GM12878 (cell line): ENCODE results near the gene TAX1BP1. TPM values are rescaled to one million over a fixed set of nuclear protein-coding genes. Genes with fewer than 3 reads are reported as not detected.

Experiments
- ATAC-seq: fragments of 200-7000 bp; cut with Tn5 transposase; 3 replicates; pipeline ENCODE4 v1.9.1; 2020; ENCODE audit warnings: mild to moderate bottlenecking, moderate library complexity
- BruUV-seq: library from RNA; stranded (reverse); fragments of 400-500 nt; replicated peaks from 2 replicates; lab custom pipeline; 2021; lab: Mats Ljungman, UMichigan
- CTCF ChIA-PET: fragments of 300-600 bp; sonication (Branson Sonifier 250); formaldehyde crosslinking; extraction: SDS; loops from one replicate; lab custom pipeline; 2021; ENCODE audit warnings: inconsistent platforms; lab: Yijun Ruan, JAX
- POLR2A ChIA-PET: fragments of 350-600 bp; formaldehyde crosslinking; extraction: SDS; loops from one replicate; lab custom pipeline; 2021; ENCODE audit warnings: inconsistent platforms; lab: Charles Lee
- RAD21 ChIA-PET: fragments of 300-600 bp; sonication (Branson Sonifier 250); formaldehyde crosslinking; loops from one replicate; lab custom pipeline; 2023; ENCODE audit warnings: antibody characterized with exemption; ENCODE audit not compliant: unreplicated experiment; lab: Charles Lee
- SMC1A ChIA-PET: fragments of 300-600 bp; sonication (Branson Sonifier 250); formaldehyde crosslinking; loops from one replicate; lab custom pipeline; 2023; ENCODE audit not compliant: unreplicated experiment, uncharacterized antibody; lab: Charles Lee
- DNase-seq: peaks from one replicate; pipeline ENCODE4 v3.0.0-alpha.2; 2011; ENCODE audit warnings: low read depth, low spot score
- FAIRE-seq: peaks from 3 replicates; lab custom pipeline; 2011; peaks lifted over from hg19 to GRCh38; lab: Jason Lieb, UNC
- H2AFZ ChIP-seq: 2 replicates; pipeline ENCODE4 v1.6.0; 2011; ENCODE audit warnings: low read depth, low read length, control low read depth; ENCODE audit not compliant: control insufficient read depth
- H3K27ac ChIP-seq: 2 replicates; pipeline ENCODE4 v1.5.1; 2011; ENCODE audit warnings: control low read depth; ENCODE audit not compliant: control insufficient read depth, insufficient read depth
- H3K27me3 ChIP-seq, 2 experiments: replicated peaks in 1 of 2; 2 replicates each; pipeline versions ENCODE4 v1.6.0 to v1.6.1; 2011; ENCODE audit warnings: low read length in 1 of 2; ENCODE audit not compliant: control insufficient read depth in 2 of 2, insufficient read depth in 2 of 2
- H3K36me3 ChIP-seq, 2 experiments: 2 replicates each; pipeline ENCODE4 v1.5.1; 2011; ENCODE audit warnings: low read length in 1 of 2; ENCODE audit not compliant: control insufficient read depth in 2 of 2, insufficient read depth in 2 of 2
- H3K4me1 ChIP-seq: 2 replicates; pipeline ENCODE4 v1.6.1; 2011; ENCODE audit warnings: mild to moderate bottlenecking, low read length, moderate library complexity, mixed read lengths; ENCODE audit not compliant: control insufficient read depth, insufficient read depth
- H3K4me2 ChIP-seq: 2 replicates; pipeline ENCODE4 v1.6.0; 2011; ENCODE audit warnings: control low read depth; ENCODE audit not compliant: control insufficient read depth, insufficient read depth
- H3K4me3 ChIP-seq: fragments of 200-600 bp; sonication (generic); 2 replicates; pipeline ENCODE4 v1.5.1; 2016
- H3K79me2 ChIP-seq: 2 replicates; pipeline ENCODE4 v1.6.0; 2011; ENCODE audit warnings: low read length; ENCODE audit not compliant: control insufficient read depth, insufficient read depth
- H3K9ac ChIP-seq: 2 replicates; pipeline ENCODE4 v1.8.0; 2011; ENCODE audit warnings: low read length, control low read depth, mixed read lengths; ENCODE audit not compliant: control insufficient read depth, insufficient read depth
- H3K9me3 ChIP-seq: replicated peaks from 3 replicates; pipeline ENCODE4 v1.5.1; 2011; ENCODE audit warnings: mild to moderate bottlenecking, low read length; ENCODE audit not compliant: control insufficient read depth, insufficient read depth
- H4K20me1 ChIP-seq: 2 replicates; pipeline ENCODE4 v1.6.0; 2011; ENCODE audit not compliant: control insufficient read depth, insufficient read depth
- BACH1 ChIP-seq: fragments of 450-650 bp; IDR thresholded peaks from 2 replicates; pipeline ENCODE4 v1.6.1; 2017; ENCODE audit warnings: mild to moderate bottlenecking, borderline replicate concordance
- BCL11A ChIP-seq: IDR thresholded peaks from 2 replicates; pipeline ENCODE4 v1.6.1; 2011; ENCODE audit warnings: low read depth, low read length
- JUND ChIP-seq: IDR thresholded peaks from 2 replicates; pipeline ENCODE4 v1.6.1; 2012; ENCODE audit warnings: low read depth, mild to moderate bottlenecking, low read length, improper control_type of control experiment, moderate library complexity
- KDM1A ChIP-seq: fragments of 200-600 bp; sonication (generic); IDR thresholded peaks from 2 replicates; pipeline ENCODE4 v1.6.1; 2016; ENCODE audit warnings: borderline replicate concordance
- MTA2 ChIP-seq: fragments of 450-650 bp; IDR thresholded peaks from 2 replicates; pipeline ENCODE4 v1.6.1; 2016; ENCODE audit warnings: low read depth, mild to moderate bottlenecking, moderate library complexity
- POLR2AphosphoS2 ChIP-seq: IDR thresholded peaks from 2 replicates; pipeline ENCODE4 v1.6.1; 2011; ENCODE audit warnings: low read depth, mild to moderate bottlenecking, low read length, improper control_type of control experiment, moderate library complexity
- RELA ChIP-seq: fragments of 450-650 bp; IDR thresholded peaks from 2 replicates; pipeline ENCODE4 v1.8.0; 2014; ENCODE audit warnings: borderline replicate concordance; ENCODE audit not compliant: partially characterized antibody
- SIN3A ChIP-seq: IDR thresholded peaks from 2 replicates; pipeline ENCODE4 v1.6.1; 2012; ENCODE audit warnings: low read depth, low read length, improper control_type of control experiment
- ZZZ3 ChIP-seq: IDR thresholded peaks from 2 replicates; pipeline ENCODE4 v1.6.1; 2011; ENCODE audit warnings: low read depth; ENCODE audit not compliant: control insufficient read depth, insufficient read length
- WGBS: methylation state at CpG from one replicate; pipeline ENCODE4 v1.1.6; 2016; ENCODE audit warnings: low lambda C conversion rate; ENCODE audit not compliant: insufficient replicate concordance, insufficient coverage; ENCODE audit errors: missing lambda C conversion rate; 5-methylcytosine and 5-hydroxymethylcytosine counted together
- in situ Hi-C: fragments of 300-500 bp; cut with MboI; formaldehyde crosslinking; loops from 9 replicates; pipeline ENCODE4 v1.14.3; 2018; ENCODE audit warnings: mixed read lengths
- intact Hi-C: fragments of 100-400 bp; cut with micrococcal nuclease; formaldehyde crosslinking; loops from one replicate; pipeline ENCODE4 v1.14.2; 2022; ENCODE audit not compliant: unreplicated experiment
- polyA plus RNA-seq, 11 experiments: library from polyadenylated mRNA; depleted of rRNA in 4 of 11; unstranded in 6 of 11; stranded (reverse) in 5 of 11; fragments of >200 nt; fragmentation: Nextera tagmentation in 4 of 11; fragmentation: Illumina TruSeq in 1 of 11; extraction: Ambion mirVana in 4 of 11; extraction: Trizol in 1 of 11; gene quantifications; 1 replicate in 1 of 11; 2 replicates in 10 of 11; pipeline versions ENCODE4 v1.2.1 to v1.2.3, GENCODE V29; 2011 to 2016; ENCODE audit warnings: inconsistent platforms in 2 of 11, missing spikeins in 2 of 11, low read depth in 1 of 11
- total RNA-seq, 4 experiments: library from RNA; depleted of rRNA in 3 of 4; stranded (reverse); fragments of >200 nt in 3 of 4; fragmentation: Illumina TruSeq in 1 of 4; extraction: Trizol in 1 of 4; gene quantifications; 2 replicates each; pipeline versions ENCODE4 v1.2.1 to v1.2.3, GENCODE V29; 2013 to 2021
- TF ChIP-seq, protein P1 (sequence below): IDR thresholded peaks from 2 replicates; pipeline ENCODE4 v1.6.1; 2012; ENCODE audit warnings: low read depth, low read length, improper control_type of control experiment
- TF ChIP-seq, protein P2 (sequence below): IDR thresholded peaks from 2 replicates; pipeline ENCODE4 v1.6.1; 2012; ENCODE audit warnings: low read depth, low read length, improper control_type of control experiment

Gene TAX1BP1
- total and polyA plus RNA-seq, 10 of the 15 experiments (the other 5 are each of a cell fraction or from before 2014, with no cell fraction given), result 30.8 to 105 (median 52.0) TPM

DNA sequence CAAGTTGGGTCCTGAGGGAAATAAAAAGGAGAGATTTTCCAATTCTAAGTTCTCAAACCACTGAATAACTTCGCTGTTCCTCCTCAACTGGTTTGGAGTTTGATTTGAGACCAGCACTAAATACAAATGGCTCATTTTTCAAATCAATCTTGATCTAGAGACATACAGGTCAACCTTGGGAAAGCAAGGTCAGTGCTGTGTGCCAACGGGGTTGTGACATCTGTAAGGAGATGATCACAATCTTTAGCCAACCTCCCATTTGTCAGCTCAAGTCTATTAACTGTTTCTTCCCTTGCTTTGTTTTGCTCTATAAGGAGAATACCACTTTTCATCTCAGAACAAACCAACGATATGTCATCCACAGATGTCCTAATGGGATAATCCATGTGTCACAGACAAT, 131.1 kb downstream of the TAX1BP1 start:
- H3K27ac ChIP-seq, result no peak overlapping the region
- SMC1A ChIA-PET, result no interaction called here
- no peaks in the 10 kb centered on the region for H3K9me3 ChIP-seq
- intact Hi-C loops, result no loop called here
- ATAC-seq, result no peak
- CTCF ChIA-PET, result interaction anchor here (0.9 kb wide), 1 partner anchor 211 kb away, joined by 3 read pairs; no protein-coding TSS in a partner anchor
- H4K20me1 ChIP-seq, result no peaks in the 10 kb centered on the region
- no peaks in the 10 kb centered on the region for H3K36me3 ChIP-seq
- no peak overlapping the region for H3K4me2 ChIP-seq
- H3K27me3 ChIP-seq, result no peaks in the 10 kb centered on the region; a peak in 1 of 4 replicates
- BruUV-seq, result no TSS peak
- POLR2A ChIA-PET, result no interaction called here
- no peak for TF ChIP-seq POLR2AphosphoS2
- TF ChIP-seq JUND, result no peak
- no peak for TF ChIP-seq BACH1
- TF ChIP-seq ZZZ3, result no peak
- TF ChIP-seq MTA2, result no peak
- TF ChIP-seq, protein P1, sequence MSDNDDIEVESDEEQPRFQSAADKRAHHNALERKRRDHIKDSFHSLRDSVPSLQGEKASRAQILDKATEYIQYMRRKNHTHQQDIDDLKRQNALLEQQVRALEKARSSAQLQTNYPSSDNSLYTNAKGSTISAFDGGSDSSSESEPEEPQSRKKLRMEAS, result no peak
- TF ChIP-seq RELA, result no peak
- TF ChIP-seq KDM1A, result no peak
- TF ChIP-seq SIN3A, result no peak
- TF ChIP-seq, protein P2, sequence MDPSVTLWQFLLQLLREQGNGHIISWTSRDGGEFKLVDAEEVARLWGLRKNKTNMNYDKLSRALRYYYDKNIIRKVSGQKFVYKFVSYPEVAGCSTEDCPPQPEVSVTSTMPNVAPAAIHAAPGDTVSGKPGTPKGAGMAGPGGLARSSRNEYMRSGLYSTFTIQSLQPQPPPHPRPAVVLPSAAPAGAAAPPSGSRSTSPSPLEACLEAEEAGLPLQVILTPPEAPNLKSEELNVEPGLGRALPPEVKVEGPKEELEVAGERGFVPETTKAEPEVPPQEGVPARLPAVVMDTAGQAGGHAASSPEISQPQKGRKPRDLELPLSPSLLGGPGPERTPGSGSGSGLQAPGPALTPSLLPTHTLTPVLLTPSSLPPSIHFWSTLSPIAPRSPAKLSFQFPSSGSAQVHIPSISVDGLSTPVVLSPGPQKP, result no peak
- no peak for TF ChIP-seq BCL11A
- no peak overlapping the region for H3K4me3 ChIP-seq
- no peak overlapping the region for H2AFZ ChIP-seq
- in situ Hi-C loops, result no loop called here
- RAD21 ChIA-PET, result no interaction called here
- H3K79me2 ChIP-seq, result no peaks in the 10 kb centered on the region
- 35% methylated on average over 3 of the region's 3 CpGs for WGBS
- H3K4me1 ChIP-seq, result no peaks in the 10 kb centered on the region
- no peak for DNase-seq
- no peak for FAIRE-seq
- H3K9ac ChIP-seq, result no peak overlapping the region
